HG03565 (cell line): ENCODE data around the gene MB21D2.

Source experiments
- ATAC-seq: cut with Tn5 transposase; IDR thresholded peaks from one replicate; pipeline ENCODE4 v1.9.1; 2021; ENCODE audit warnings: mild to moderate bottlenecking, moderate library complexity; ENCODE audit not compliant: unreplicated experiment

The MB21D2 gene

GRCh38 chr3:192892981-192893700, 24.5 kb downstream of the MB21D2 start:
- ATAC-seq: peak; percentile 98

GRCh38 chr3:192890347-192891335, 27.0 kb downstream of the MB21D2 start:
- no peak for ATAC-seq

- no peak for ATAC-seq
Observed at GRCh38 chr3:192889679-192890078, 28.0 kb downstream of the MB21D2 start.

GRCh38 chr3:192888190-192888589, 29.5 kb downstream of the MB21D2 start:
- no peak for ATAC-seq

GRCh38 chr3:192887701-192888100, 30.0 kb downstream of the MB21D2 start:
- no peak for ATAC-seq

GRCh38 chr3:192887047-192887446, 30.6 kb downstream of the MB21D2 start:
- ATAC-seq: no peak

- no peak for ATAC-seq
Observed at GRCh38 chr3:192884777-192885773, 32.6 kb downstream of the MB21D2 start.

GRCh38 chr3:192883512-192883911, 34.1 kb downstream of the MB21D2 start:
- ATAC-seq: no peak

GRCh38 chr3:192881159-192881786, 36.4 kb downstream of the MB21D2 start:
- ATAC-seq: peak; percentile 54

- no peak for ATAC-seq
Observed at GRCh38 chr3:192880313-192880712, 37.3 kb downstream of the MB21D2 start.

- ATAC-seq: no peak
Observed at GRCh38 chr3:192879346-192880031, 38.2 kb downstream of the MB21D2 start.

- ATAC-seq: no peak
Observed at GRCh38 chr3:192875971-192876565, 41.6 kb downstream of the MB21D2 start.

GRCh38 chr3:192870822-192871221, 46.8 kb downstream of the MB21D2 start:
- ATAC-seq: no peak

- no peak for ATAC-seq
Observed at GRCh38 chr3:192869131-192870031, 48.3 kb downstream of the MB21D2 start.

- no peak for ATAC-seq
Observed at GRCh38 chr3:192867645-192868044, 50.0 kb downstream of the MB21D2 start.

GRCh38 chr3:192866804-192867203, 50.9 kb downstream of the MB21D2 start:
- no peak for ATAC-seq

- peak; percentile 63 for ATAC-seq
Observed at GRCh38 chr3:192864941-192865340, 52.7 kb downstream of the MB21D2 start.

GRCh38 chr3:192863091-192863420, 54.6 kb downstream of the MB21D2 start:
- ATAC-seq: no peak
